Motor neuron (in vitro differentiated cells): ENCODE results near the gene RAB39B. TPM values are rescaled to one million over a fixed set of nuclear protein-coding genes. Genes with fewer than 3 reads are reported as not detected.

Experiments used
- total RNA-seq, 8 experiments: library from RNA; unstranded; fragments of 300-600 nt; gene quantifications; 2 replicates each; pipeline versions ENCODE4 v1.2.3 to v1.2.4, GENCODE V29; 2022

The RAB39B gene
- total RNA-seq, 8 experiments from 2014 or later = 0.10 to 25.6 (median 17.7) TPM

Other genes with a start within 250 kb of the RAB39B start
- 1 to 10 TPM; 1.2 to 5.3 (median 3.1) TPM for gene F8, start 241.8 kb downstream of the RAB39B start, total RNA-seq
- 10 to 100 TPM; 50.0 to 85.2 (median 69.6) TPM for gene FUNDC2, start 237.6 kb downstream of the RAB39B start, total RNA-seq
- gene CMC4, start 193.4 kb downstream of the RAB39B start, total RNA-seq = 10 to 100 TPM in 1 of 8 experiments, 1 to 10 TPM in 7; 3.4 to 21.1 (median 6.9) TPM
- 10 to 100 TPM in 7 of 8 experiments, 1 to 10 TPM in 1; 8.2 to 27.4 (median 15.0) TPM for gene MTCP1, start 193.4 kb downstream of the RAB39B start, total RNA-seq
- 10 to 100 TPM in 7 of 8 experiments, 1 to 10 TPM in 1; 8.5 to 27.3 (median 18.0) TPM for gene BRCC3, start 193.0 kb downstream of the RAB39B start, total RNA-seq
- 100 to 1,000 TPM in 2 of 8 experiments, 10 to 100 TPM in 6; 48.8 to 107 (median 88.0) TPM for gene VBP1, start 48.0 kb downstream of the RAB39B start, total RNA-seq
- gene CLIC2, start 70.1 kb upstream of the RAB39B start, total RNA-seq = 10 to 100 TPM in 3 of 8 experiments, 1 to 10 TPM in 2, under 1 TPM in 3; 0.27 to 99.0 (median 1.2) TPM
- not detected for gene F8A2, start 117.6 kb upstream of the RAB39B start, total RNA-seq
- 1 to 10 TPM in 1 of 8 experiments, not detected in 7; 1.4 TPM for gene F8A3, start 194.1 kb upstream of the RAB39B start, total RNA-seq